ENCODE data around the gene LAMTOR4. TPM values are rescaled to one million over a fixed set of nuclear protein-coding genes. Genes with fewer than 3 reads are reported as not detected.

The LAMTOR4 gene
- total RNA-seq, 1 donor from 2014 or later: 208 TPM

- Histone ChIP-seq H3K27me3 (ENCODE audit: control insufficient read depth, insufficient read depth, low read length) (no peaks in the 10 kb centered on the region), H3K36me3 (ENCODE audit: control insufficient read depth, insufficient read depth, low read length) (peaks cover 4% of the 10 kb centered on the region), H3K4me3 (ENCODE audit: low read depth, low read length) (no peak overlapping the region)
- TF ChIP-seq CTCF (IDR thresholded peaks at IDR 0.05; ENCODE audit: insufficient read depth, low read length, poor library complexity, severe bottlenecking): no peak
- DNase-seq (ENCODE audit: low read depth): no peak
Measured at GRCh38 chr7:100111914-100112313, 36.8 kb upstream of the LAMTOR4 start.

- DNase-seq (ENCODE audit: low read depth): no peak
- Histone ChIP-seq H3K36me3 (ENCODE audit: control insufficient read depth, insufficient read depth, low read length) (peaks cover 4% of the 10 kb centered on the region), H3K4me3 (ENCODE audit: low read depth, low read length) (no peak overlapping the region), H3K27me3 (ENCODE audit: control insufficient read depth, insufficient read depth, low read length) (no peaks in the 10 kb centered on the region)
- no peak for TF ChIP-seq CTCF (IDR thresholded peaks at IDR 0.05; ENCODE audit: insufficient read depth, low read length, poor library complexity, severe bottlenecking)
Measured at GRCh38 chr7:100115026-100115425, 33.7 kb upstream of the LAMTOR4 start.

- DNase-seq (ENCODE audit: low read depth): no peak
Measured at GRCh38 chr7:100118388-100119071, 30.2 kb upstream of the LAMTOR4 start.

GRCh38 chr7:100119072-100119969 is 29.4 kb upstream of the LAMTOR4 start, which contains the start of the genes CNPY4 and TAF6:
Gene CNPY4 (plus strand): TSS chr7:100119634. CDS start chr7:100119745, 111 bp downstream.
Gene TAF6 (minus strand): TSS chr7:100119358. CDS start chr7:100114209, 5,149 bp downstream.
- TF ChIP-seq CTCF (IDR thresholded peaks at IDR 0.05; ENCODE audit: insufficient read depth, low read length, poor library complexity, severe bottlenecking): no peak
- Histone ChIP-seq H3K27me3 (ENCODE audit: control insufficient read depth, insufficient read depth, low read length) (no peaks in the 10 kb centered on the region), H3K4me3 (ENCODE audit: low read depth, low read length) (peak within 1 kb of the TSS; percentile 68), H3K36me3 (ENCODE audit: control insufficient read depth, insufficient read depth, low read length) (no peaks in the 10 kb centered on the region)
- DNase-seq (ENCODE audit: low read depth): peak; percentile 74

More at GRCh38 chr7:100118388-100119071, 30.2 kb upstream of the LAMTOR4 start:
- Histone ChIP-seq H3K36me3 (ENCODE audit: control insufficient read depth, insufficient read depth, low read length) (no peaks in the 10 kb centered on the region), H3K4me3 (ENCODE audit: low read depth, low read length) (peak overlapping the region; percentile 68), H3K27me3 (ENCODE audit: control insufficient read depth, insufficient read depth, low read length) (no peaks in the 10 kb centered on the region)
- no peak for TF ChIP-seq CTCF (IDR thresholded peaks at IDR 0.05; ENCODE audit: insufficient read depth, low read length, poor library complexity, severe bottlenecking)

- no peaks in the 10 kb centered on the region for H3K36me3 ChIP-seq (ENCODE audit: control insufficient read depth, insufficient read depth, low read length)
- no peak for TF ChIP-seq CTCF (IDR thresholded peaks at IDR 0.05; ENCODE audit: insufficient read depth, low read length, poor library complexity, severe bottlenecking)
- no peaks in the 10 kb centered on the region for H3K27me3 ChIP-seq (ENCODE audit: control insufficient read depth, insufficient read depth, low read length)
- peak overlapping the region; percentile 63 for H3K4me3 ChIP-seq (ENCODE audit: low read depth, low read length)
- DNase-seq (ENCODE audit: low read depth): no peak
Measured at GRCh38 chr7:100119970-100120732, 28.6 kb upstream of the LAMTOR4 start.

Measured in kidney epithelial cell (primary cell).